Left renal cortex interstitium (tissue), 4 donors: ENCODE results near the gene CHKB. TPM values are rescaled to one million over a fixed set of nuclear protein-coding genes. Genes with fewer than 3 reads are reported as not detected.

Experiments used
- DNase-seq, 4 donors: peaks; one replicate each; pipeline ENCODE4 v3.0.0-alpha.2; 2013; ENCODE audit warnings: low read depth in 4 of 4, low spot score in 2 of 4, missing footprints in 1 of 4
- polyA plus RNA-seq, 4 donors: library from polyadenylated mRNA; unstranded; fragments of 120-200 nt; gene quantifications; one replicate each; pipeline ENCODE4 v1.2.1, GENCODE V29; 2013; ENCODE audit not compliant: insufficient read length in 4 of 4

CHKB gene
- polyA plus RNA-seq, 4 donors = 66.8 to 105 (median 86.1) TPM

- DNase-seq = no peak
Observed at GRCh38 chr22:50600967-50601668, 18.5 kb upstream of the CHKB start.

- no peak for DNase-seq
Observed at GRCh38 chr22:50600538-50600937, 17.9 kb upstream of the CHKB start, which contains the start of gene MAPK8IP2. Gene MAPK8IP2 (plus strand): TSS chr22:50600793. CDS start chr22:50600819, 26 bp downstream.

- no peak for DNase-seq
Observed at GRCh38 chr22:50599816-50600455, 17.3 kb upstream of the CHKB start.

GRCh38 chr22:50597097-50597496 lies 14.4 kb upstream of the CHKB start:
- no peak for DNase-seq

GRCh38 chr22:50595189-50595588 lies 12.5 kb upstream of the CHKB start:
- DNase-seq = no peak

DNA sequence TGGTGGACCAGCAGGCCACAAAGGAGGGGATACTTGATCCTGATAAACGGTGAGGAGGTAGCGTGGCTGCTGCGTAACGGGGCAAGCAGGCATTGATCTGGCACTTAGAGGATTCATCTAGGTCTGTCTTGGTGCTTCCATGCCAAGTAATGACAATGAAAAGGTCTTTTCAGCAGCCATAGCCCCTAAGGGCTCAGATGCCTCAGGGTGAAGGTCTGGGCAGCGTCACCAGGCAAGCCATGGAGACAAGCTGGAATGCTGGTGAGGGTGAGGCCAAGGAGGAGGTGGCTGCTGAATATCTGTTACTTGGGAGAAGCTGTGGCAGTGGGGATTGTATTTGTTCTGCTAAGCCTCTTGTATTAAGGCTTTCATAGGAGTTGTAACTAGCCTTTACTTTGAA lies 4.8 kb upstream of the CHKB start:
- DNase-seq = no peak

DNA sequence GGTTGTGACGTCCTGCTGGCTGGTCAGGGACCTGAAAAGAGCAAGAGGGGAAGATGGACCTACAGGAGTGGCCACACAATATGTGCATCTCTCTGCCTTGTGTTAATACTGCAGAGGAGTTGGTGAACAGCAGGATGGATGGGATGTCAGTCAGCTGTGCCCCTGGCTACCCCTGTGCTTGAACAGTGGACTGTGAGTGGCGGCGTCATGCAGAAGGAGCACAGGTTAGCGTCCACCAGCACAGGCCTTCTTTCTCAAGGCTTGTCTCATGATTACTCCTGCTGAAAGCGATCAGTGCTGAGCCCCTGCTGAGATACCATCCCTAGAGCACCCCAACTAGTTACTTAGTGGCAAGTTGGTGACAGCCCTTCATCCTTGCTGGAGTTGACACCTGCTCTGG lies 3.8 kb upstream of the CHKB start:
- no peak for DNase-seq

- no peak for DNase-seq
Observed at GRCh38 chr22:50585781-50586180, 3.1 kb upstream of the CHKB start.

GRCh38 chr22:50585238-50585637 lies 2.6 kb upstream of the CHKB start:
- no peak for DNase-seq

DNA sequence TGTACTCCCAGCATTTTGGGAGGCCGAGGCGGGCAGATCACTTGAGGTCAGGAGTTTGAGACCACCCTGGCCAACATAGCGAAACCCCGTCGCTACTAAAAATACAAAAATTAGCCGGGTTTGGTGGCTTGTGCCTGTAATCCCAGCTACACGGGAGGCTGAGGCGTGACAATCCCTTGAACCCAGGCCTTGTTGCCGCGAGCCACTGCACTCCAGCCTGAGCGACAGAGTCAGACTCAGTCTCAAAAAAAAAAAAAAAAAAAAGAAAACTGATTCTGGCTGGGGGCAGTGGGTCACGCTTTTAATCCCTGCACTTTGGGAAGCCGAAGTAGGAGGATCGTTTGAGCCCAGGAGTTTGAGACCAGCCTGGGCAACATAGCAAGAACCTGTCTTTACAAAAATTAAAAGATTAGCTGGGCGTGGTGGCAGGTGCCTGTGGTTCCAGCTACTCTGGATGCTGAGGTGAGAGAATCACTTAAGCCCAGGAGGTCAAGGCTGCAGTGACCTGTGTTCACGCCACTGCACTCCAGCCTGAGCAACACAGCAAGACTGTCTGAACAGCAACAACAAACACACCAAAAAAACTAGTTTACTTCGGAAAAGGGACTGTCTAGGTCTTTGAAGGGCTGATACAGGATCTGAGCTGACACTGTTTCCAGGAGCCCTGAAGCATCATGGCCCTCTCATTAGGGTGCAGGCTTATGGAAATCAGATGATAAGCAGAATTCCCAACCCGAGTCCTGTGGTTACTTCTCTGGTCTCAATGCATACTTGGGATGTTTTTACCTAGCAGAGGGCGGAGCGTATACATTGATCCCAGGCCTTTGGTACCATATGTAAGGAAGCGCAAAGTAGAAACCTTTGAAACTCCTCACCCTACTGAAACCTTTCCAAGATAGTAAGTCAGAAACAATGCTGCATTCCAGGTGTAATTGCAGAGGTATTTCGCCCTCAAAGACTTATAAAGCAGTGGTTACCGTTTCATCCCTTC lies 1.8 kb upstream of the CHKB start:
- no peak for DNase-seq

GRCh38 chr22:50583294-50583861 lies 729 bp upstream of the CHKB start:
- no peak for DNase-seq

GRCh38 chr22:50581950-50582492 lies 628 bp downstream of the CHKB start:
- no peak for DNase-seq

- no peak for DNase-seq
Observed at GRCh38 chr22:50581031-50581949, 1.4 kb downstream of the CHKB start.

- no peak for DNase-seq
Observed at GRCh38 chr22:50579752-50580151, 2.9 kb downstream of the CHKB start.

DNA sequence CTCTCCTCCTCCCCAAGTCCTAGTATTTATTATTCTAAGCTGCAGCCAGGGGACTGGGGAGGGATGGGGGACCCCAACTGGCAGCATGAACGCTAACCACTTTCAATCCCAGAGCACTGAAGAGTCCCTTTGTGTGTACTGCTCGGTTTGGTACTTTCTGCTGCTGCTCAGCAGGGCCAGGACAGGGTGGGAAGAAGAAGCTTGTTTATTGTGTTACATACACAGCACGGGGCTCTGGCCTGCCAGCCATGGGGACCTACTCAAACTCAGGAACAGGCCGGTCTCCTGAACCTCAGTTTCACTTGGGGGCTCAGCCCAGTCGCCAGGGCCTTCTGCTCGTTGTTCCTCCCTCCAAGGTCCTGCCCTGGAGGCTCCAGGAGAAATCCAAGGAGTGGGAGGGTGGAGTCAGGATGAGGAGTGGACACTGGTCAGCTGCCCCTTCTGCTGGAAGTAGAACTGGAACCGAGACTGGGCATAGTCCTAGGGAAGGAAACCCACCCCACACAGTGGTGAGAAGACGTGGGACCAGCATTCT lies 3.8 kb downstream of the CHKB start:
- DNase-seq = no peak

GRCh38 chr22:50577987-50578775 lies 4.5 kb downstream of the CHKB start, which contains the start of gene CPT1B:
Gene CPT1B (minus strand): TSS chr22:50578427. CDS start chr22:50577915, 512 bp downstream.
- no peak for DNase-seq

DNA sequence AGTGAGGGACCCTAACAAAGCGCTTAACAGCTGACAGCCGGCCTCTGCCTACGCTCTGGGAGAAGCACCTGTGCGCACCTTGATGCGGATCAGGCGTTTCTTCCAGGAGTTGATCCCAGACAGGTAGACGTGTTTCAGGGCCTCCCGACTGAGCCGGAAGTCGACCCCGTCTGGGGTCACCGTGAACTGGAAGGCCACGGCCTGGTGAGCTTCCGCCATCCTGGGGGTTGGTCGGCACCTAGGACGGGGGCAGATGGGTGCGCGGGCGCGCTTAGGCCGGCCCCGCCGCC lies 5.0 kb downstream of the CHKB start:
- no peak for DNase-seq
